T-cell (primary cell): Measurements from ENCODE around the gene OR2B6. TPM values are rescaled to one million over a fixed set of nuclear protein-coding genes. Genes with fewer than 3 reads are reported as not detected.

Experiments used
- ATAC-seq, 4 experiments: fragments of 200-7000 bp in 3 of 4; fragments of 150-1000 bp in 1 of 4; cut with Tn5 transposase; replicated peaks in 1 of 4; 1 replicate in 3 of 4; 2 replicates in 1 of 4; pipeline ENCODE4 v1.10.0; 2021; ENCODE audit warnings: moderate library complexity in 3 of 4, mild to moderate bottlenecking in 2 of 4, moderate number of reproducible peaks in 1 of 4
- CTCF ChIA-PET, 2 donors: fragments of 300-600 bp; sonication (Branson Sonifier 250); formaldehyde crosslinking; loops; one replicate each; lab custom pipeline; 2022; ENCODE audit warnings: antibody characterized with exemption in 2 of 2; lab: Charles Lee
- POLR2A ChIA-PET, 2 donors: fragments of 300-600 bp; sonication (Branson Sonifier 250); formaldehyde crosslinking; loops; one replicate each; lab custom pipeline; 2022; ENCODE audit warnings: antibody characterized with exemption in 2 of 2; lab: Charles Lee
- DNase-seq, 35 experiments: peaks; one replicate each; pipeline versions ENCODE4 v3.0.0 to v3.0.0-alpha.2; 2013 to 2023
- H3K27ac ChIP-seq: one replicate; pipeline ENCODE4 v1.5.1; 2013; ENCODE audit warnings: low read length
- H3K27me3 ChIP-seq, 2 experiments: replicated peaks in 1 of 2; 1 replicate in 1 of 2; 2 replicates in 1 of 2; pipeline versions ENCODE4 v1.6.1 to v1.7.0; 2013; ENCODE audit warnings: low read length in 1 of 2, mixed read lengths in 1 of 2; ENCODE audit not compliant: control insufficient read depth in 2 of 2, insufficient read depth in 2 of 2; ENCODE audit errors: extremely low read depth in 1 of 2
- H3K36me3 ChIP-seq, 2 donors: 1 replicate in 1 of 2; 2 replicates in 1 of 2; pipeline versions ENCODE4 v1.6.1 to v1.7.0; 2013; ENCODE audit warnings: low read length in 1 of 2; ENCODE audit not compliant: control insufficient read depth in 2 of 2, insufficient read depth in 1 of 2; ENCODE audit errors: extremely low read depth in 1 of 2
- H3K4me1 ChIP-seq, 2 experiments: 1 replicate in 1 of 2; 2 replicates in 1 of 2; pipeline versions ENCODE4 v1.6.1 to v1.7.0; 2013; ENCODE audit warnings: low read length in 2 of 2, mixed read lengths in 1 of 2; ENCODE audit not compliant: insufficient read depth in 2 of 2, control insufficient read depth in 1 of 2; ENCODE audit errors: extremely low read depth in 1 of 2
- H3K4me3 ChIP-seq, 2 donors: 1 replicate in 1 of 2; 2 replicates in 1 of 2; pipeline versions ENCODE4 v1.5.1 to v1.7.0; 2013; ENCODE audit warnings: mild to moderate bottlenecking in 2 of 2, low read length in 1 of 2, moderate library complexity in 1 of 2; ENCODE audit not compliant: control insufficient read depth in 1 of 2; ENCODE audit errors: extremely low read depth in 1 of 2
- H3K9me3 ChIP-seq: 2 replicates; pipeline ENCODE4 v1.7.0; 2013
- H3K27ac Mint-ChIP-seq, 2 donors: one replicate each; pipeline ENCODE4 v1.8.0; 2020 to 2021; ENCODE audit warnings: mild to moderate bottlenecking in 2 of 2, mixed read lengths in 2 of 2
- H3K27me3 Mint-ChIP-seq, 2 donors: one replicate each; pipeline ENCODE4 v1.8.0; 2021 to 2022; ENCODE audit warnings: mixed read lengths in 2 of 2
- H3K36me3 Mint-ChIP-seq: one replicate; pipeline ENCODE4 v1.8.0; 2021; ENCODE audit warnings: mixed read lengths
- H3K4me1 Mint-ChIP-seq, 3 donors: one replicate each; pipeline ENCODE4 v1.8.0; 2020 to 2022; ENCODE audit warnings: mixed read lengths in 3 of 3, mild to moderate bottlenecking in 1 of 3
- H3K4me3 Mint-ChIP-seq, 3 donors: one replicate each; pipeline ENCODE4 v1.8.0; 2020 to 2022; ENCODE audit warnings: mild to moderate bottlenecking in 3 of 3, mixed read lengths in 3 of 3, moderate library complexity in 3 of 3
- H3K9me3 Mint-ChIP-seq, 3 donors: one replicate each; pipeline ENCODE4 v1.8.0; 2020 to 2022; ENCODE audit warnings: mixed read lengths in 3 of 3
- WGBS: methylation state at CpG from one replicate; pipeline ENCODE4 v1.1.5; 2013; ENCODE audit warnings: missing lambda C conversion rate; ENCODE audit not compliant: insufficient coverage; 5-methylcytosine and 5-hydroxymethylcytosine counted together
- total RNA-seq, 35 experiments: library from RNA in 6 of 35; stranded (reverse) in 6 of 35; fragments of 120-200 nt in 1 of 35; gene quantifications; one replicate each; pipeline versions ENCODE4 v1.2.1 to v1.2.4 and lab custom pipeline; 2013 to 2026

The OR2B6 gene
- total RNA-seq, 5 donors from 2014 or later (not counting 1 experiment from before 2014, with no cell fraction given) = not detected

- peaks cover 20 to 30% of the 10 kb centered on the region in 2 donors for H3K27me3 Mint-ChIP-seq
- no peaks in the 10 kb centered on the region for H3K9me3 Mint-ChIP-seq
- no peak overlapping the region for H3K27ac Mint-ChIP-seq
- no peaks in the 10 kb centered on the region for H3K36me3 ChIP-seq
- H3K36me3 Mint-ChIP-seq = no peaks in the 10 kb centered on the region
- no peak overlapping the region for H3K4me3 ChIP-seq
- no peaks in the 10 kb centered on the region for H3K4me1 ChIP-seq
- peaks cover 9 to 10% of the 10 kb centered on the region in 2 experiments for H3K27me3 ChIP-seq
- H3K4me1 Mint-ChIP-seq = no peaks in the 10 kb centered on the region
- DNase-seq (no peak), ATAC-seq (no peak)
- ChIA-PET POLR2A (no interaction called here), CTCF (no interaction called here)
- H3K27ac ChIP-seq = no peak overlapping the region
- H3K4me3 Mint-ChIP-seq = no peak overlapping the region
- no peaks in the 10 kb centered on the region for H3K9me3 ChIP-seq
Measured at GRCh38 chr6:27978705-27979104, 21.7 kb downstream of the OR2B6 start.

GRCh38 chr6:27980111-27980510 is 23.1 kb downstream of the OR2B6 start:
- Histone ChIP-seq H3K27ac (no peak overlapping the region), H3K27me3 (peaks cover 9 to 10% of the 10 kb centered on the region in 2 experiments), H3K36me3 (no peaks in the 10 kb centered on the region), H3K9me3 (no peaks in the 10 kb centered on the region), H3K4me1 (no peaks in the 10 kb centered on the region), H3K4me3 (no peak overlapping the region)
- WGBS = no CpG with 5 or more reads among the region's 1 CpG
- ATAC-seq = no peak
- ChIA-PET POLR2A (no interaction called here), CTCF (no interaction called here)
- H3K9me3 Mint-ChIP-seq = no peaks in the 10 kb centered on the region
- DNase-seq = no peak
- H3K4me1 Mint-ChIP-seq = no peaks in the 10 kb centered on the region
- H3K27me3 Mint-ChIP-seq = peaks cover 19 to 26% of the 10 kb centered on the region in 2 donors
- H3K27ac Mint-ChIP-seq = no peak overlapping the region
- no peak overlapping the region for H3K4me3 Mint-ChIP-seq
- H3K36me3 Mint-ChIP-seq = no peaks in the 10 kb centered on the region

GRCh38 chr6:27986928-27987725 is 30.1 kb downstream of the OR2B6 start:
- no peaks in the 10 kb centered on the region for H3K36me3 ChIP-seq
- Mint-ChIP-seq H3K27me3 (peaks cover 27 to 50% of the 10 kb centered on the region in 2 donors), H3K4me1 (no peaks in the 10 kb centered on the region), H3K27ac (no peak overlapping the region), H3K36me3 (no peaks in the 10 kb centered on the region), H3K9me3 (no peaks in the 10 kb centered on the region), H3K4me3 (no peak overlapping the region)
- H3K27me3 ChIP-seq = peaks cover 0 to 2% of the 10 kb centered on the region in 2 experiments
- CTCF ChIA-PET = no interaction called here
- POLR2A ChIA-PET = no interaction called here
- ATAC-seq = no peak
- no peak overlapping the region for H3K4me3 ChIP-seq
- H3K9me3 ChIP-seq = no peaks in the 10 kb centered on the region
- no peaks in the 10 kb centered on the region for H3K4me1 ChIP-seq
- no peak overlapping the region for H3K27ac ChIP-seq
- DNase-seq = no peak
- no CpG with 5 or more reads among the region's 2 CpGs for WGBS

GRCh38 chr6:27994616-27995015 is 37.6 kb downstream of the OR2B6 start:
- POLR2A ChIA-PET = no interaction called here
- Histone ChIP-seq H3K4me3 (no peak overlapping the region), H3K36me3 (no peaks in the 10 kb centered on the region), H3K4me1 (no peaks in the 10 kb centered on the region), H3K9me3 (no peaks in the 10 kb centered on the region), H3K27me3 (peaks cover 0 to 4% of the 10 kb centered on the region in 2 experiments), H3K27ac (no peak overlapping the region)
- Mint-ChIP-seq H3K4me1 (no peaks in the 10 kb centered on the region), H3K4me3 (no peak overlapping the region), H3K9me3 (no peaks in the 10 kb centered on the region), H3K27me3 (peaks cover 30 to 49% of the 10 kb centered on the region in 2 donors), H3K36me3 (no peaks in the 10 kb centered on the region), H3K27ac (no peak overlapping the region)
- DNase-seq = no peak
- WGBS = no CpG with 5 or more reads among the region's 2 CpGs
- ATAC-seq = no peak
- CTCF ChIA-PET = no interaction called here

GRCh38 chr6:28000351-28001045 is 43.5 kb downstream of the OR2B6 start:
- WGBS = 74% methylated on average over 5 of the region's 15 CpGs
- Histone ChIP-seq H3K9me3 (no peaks in the 10 kb centered on the region), H3K27me3 (peaks cover 0 to 14% of the 10 kb centered on the region in 2 experiments), H3K4me1 (no peaks in the 10 kb centered on the region), H3K27ac (no peak overlapping the region), H3K36me3 (no peaks in the 10 kb centered on the region), H3K4me3 (no peak overlapping the region)
- Mint-ChIP-seq H3K27me3 (peaks cover 4 to 38% of the 10 kb centered on the region in 2 donors), H3K4me1 (no peaks in the 10 kb centered on the region), H3K4me3 (no peak overlapping the region), H3K27ac (no peak overlapping the region), H3K36me3 (no peaks in the 10 kb centered on the region), H3K9me3 (no peaks in the 10 kb centered on the region)
- ATAC-seq (no peak), DNase-seq (no peak)
- ChIA-PET CTCF (no interaction called here), POLR2A (no interaction called here)

- ATAC-seq = no peak
- H3K4me1 ChIP-seq = no peaks in the 10 kb centered on the region
- Mint-ChIP-seq H3K4me3 (no peak overlapping the region), H3K36me3 (no peaks in the 10 kb centered on the region), H3K4me1 (no peaks in the 10 kb centered on the region), H3K9me3 (no peaks in the 10 kb centered on the region), H3K27ac (no peak overlapping the region), H3K27me3 (peaks cover 4 to 38% of the 10 kb centered on the region in 2 donors)
- WGBS = 85% methylated on average over 15 of the region's 15 CpGs
- H3K9me3 ChIP-seq = no peaks in the 10 kb centered on the region
- H3K36me3 ChIP-seq = no peaks in the 10 kb centered on the region
- H3K27ac ChIP-seq = no peak overlapping the region
- DNase-seq = no peak
- H3K27me3 ChIP-seq = peaks cover 0 to 14% of the 10 kb centered on the region in 2 experiments
- CTCF ChIA-PET = no interaction called here
- POLR2A ChIA-PET = no interaction called here
- H3K4me3 ChIP-seq = no peak overlapping the region
Measured at GRCh38 chr6:28001351-28001750, 44.3 kb downstream of the OR2B6 start.
